Spleen (tissue), 11 donors: ENCODE measurements around the gene WDR62. TPM values are rescaled to one million over a fixed set of nuclear protein-coding genes. Genes with fewer than 3 reads are reported as not detected.
A peak's percentile ranks its signal among the peaks of the same experiment; 100 is the strongest.

ENCODE experiments used
- DNase-seq: peaks from one replicate; pipeline ENCODE4 v3.0.0-alpha.2; 2020
- H3K27ac ChIP-seq, 8 donors: fragments of 200-600 bp; sonication (generic) in 7 of 8; 1 replicate in 4 of 8; 2 replicates in 4 of 8; pipeline versions ENCODE4 v1.5.0 to v1.8.0; 2016 to 2021; ENCODE audit warnings: inconsistent platforms in 4 of 8, mild to moderate bottlenecking in 4 of 8, moderate library complexity in 1 of 8
- H3K27me3 ChIP-seq, 7 donors: fragments of 200-600 bp; sonication (generic) in 6 of 7; replicated peaks in 1 of 7; 1 replicate in 4 of 7; 2 replicates in 3 of 7; pipeline versions ENCODE4 v1.5.0 to v1.8.0; 2016 to 2021; ENCODE audit warnings: inconsistent platforms in 3 of 7, mild to moderate bottlenecking in 1 of 7
- H3K36me3 ChIP-seq, 6 donors: fragments of 200-600 bp; sonication (generic) in 5 of 6; 1 replicate in 4 of 6; 2 replicates in 2 of 6; pipeline versions ENCODE4 v1.5.0 to v1.8.0; 2016 to 2021; ENCODE audit warnings: inconsistent platforms in 2 of 6
- H3K4me1 ChIP-seq, 6 donors: fragments of 200-600 bp; sonication (generic) in 5 of 6; 1 replicate in 3 of 6; 2 replicates in 3 of 6; pipeline versions ENCODE4 v1.5.0 to v1.8.0; 2016 to 2021; ENCODE audit warnings: inconsistent platforms in 3 of 6
- H3K4me3 ChIP-seq, 8 donors: fragments of 200-600 bp; sonication (generic) in 7 of 8; 1 replicate in 4 of 8; 2 replicates in 4 of 8; pipeline versions ENCODE4 v1.5.0 to v1.8.0; 2016 to 2021; ENCODE audit warnings: inconsistent platforms in 4 of 8, mild to moderate bottlenecking in 4 of 8, moderate library complexity in 2 of 8
- H3K9me3 ChIP-seq, 8 donors: fragments of 200-600 bp; sonication (generic) in 7 of 8; 1 replicate in 4 of 8; 2 replicates in 4 of 8; pipeline versions ENCODE4 v1.5.0 to v1.8.0; 2016 to 2021; ENCODE audit warnings: inconsistent platforms in 4 of 8
- CTCF ChIP-seq, 11 experiments: fragments of 200-600 bp in 7 of 11; fragments of 450-650 bp in 4 of 11; sonication (generic) in 4 of 11; IDR thresholded peaks in 8 of 11; conservative IDR thresholded peaks in 3 of 11; 1 replicate in 7 of 11; 2 replicates in 4 of 11; pipeline versions ENCODE4 v1.4.0 to v1.8.0; 2016 to 2021; ENCODE audit warnings: antibody characterized with exemption in 11 of 11, inconsistent platforms in 4 of 11, mild to moderate bottlenecking in 1 of 11
- POLR2A ChIP-seq, 3 donors: fragments of 450-650 bp; IDR thresholded peaks; one replicate each; pipeline ENCODE4 v1.5.1; 2017; ENCODE audit warnings: antibody characterized with exemption in 3 of 3, mild to moderate bottlenecking in 1 of 3
- POLR2AphosphoS5 ChIP-seq, 3 donors: sonication (generic); formaldehyde crosslinking; IDR thresholded peaks; one replicate each; pipeline ENCODE4 v1.5.1; 2017; ENCODE audit warnings: antibody characterized with exemption in 3 of 3
- WGBS, 5 donors: extraction: QIAGEN DNeasy Blood & Tissue Kit in 3 of 5; methylation state at CpG; one replicate each; pipeline versions ENCODE4 v1.1.5 to v1.1.7; 2013 to 2018; 5-methylcytosine and 5-hydroxymethylcytosine counted together
- intact Hi-C: fragments of 100-400 bp; cut with DNase I; formaldehyde crosslinking; loops from one replicate; pipeline ENCODE4 v1.15.0; 2023; ENCODE audit warnings: low total_unique reads
- polyA plus RNA-seq, 3 donors: library from polyadenylated mRNA; stranded (reverse); fragments of 200-250 nt; gene quantifications; one replicate each; pipeline ENCODE4 v1.2.1, GENCODE V29; 2013
- total RNA-seq, 7 donors: library from RNA; depleted of rRNA in 3 of 7; stranded (reverse); fragments of >200 nt in 3 of 7; fragmentation: NEBNext Ultra II Directional in 4 of 7; extraction: Animal tissue kit (Norgen Biotek cat#: 25700) in 4 of 7; gene quantifications; one replicate each; pipeline versions ENCODE4 v1.1.0 to v1.2.1, GENCODE V29; 2016 to 2021
- donor health status: healthy with polysubstance abuse.
- donor health status: DM: no; HTN: no; CAD: no; lungs with moderate emphysema.
- donor health status: DM: no; HTN: no; CAD: no.
- donor health status: Bipolar disorder and iron deficiency.
- donor health status: healthy.
- donor health status: DM: no; HTN: no; CAD: no.
- donor health status: DM: yes; HTN: yes; CAD: no.

The WDR62 gene
- total and polyA plus RNA-seq, 10 donors, result 1.3 to 5.2 (median 2.2) TPM

- peak; percentile 70 to 81 (median 71) for TF ChIP-seq POLR2AphosphoS5 (IDR thresholded peaks at IDR 0.05)
- no peak for TF ChIP-seq POLR2A (IDR thresholded peaks at IDR 0.05)
- intact Hi-C loops, result no loop called here
- H3K9me3 ChIP-seq, result no peaks in the 10 kb centered on the region
- H3K4me1 ChIP-seq, result peaks cover 10 to 49% (median 28%) of the 10 kb centered on the region in 6 donors
- WGBS, 5 donors, result 21 to 61% (median 28%) methylated on average over 15 to 41 of the region's 42 CpGs
- H3K36me3 ChIP-seq, result peaks cover 0 to 48% (median 40%) of the 10 kb centered on the region in 6 donors
- no peaks in the 10 kb centered on the region for H3K27me3 ChIP-seq
- peak overlapping the region; percentile 61 to 98 (median 96) for H3K27ac ChIP-seq
- peak; percentile 95 for DNase-seq
- peak overlapping the region; percentile 62 to 90 (median 83) for H3K4me3 ChIP-seq
These were observed 86.6 kb downstream of the WDR62 start for GRCh38 chr19:36141039-36141927.

- peak overlapping the region in 1 of 8 donors; percentile 82 for H3K4me3 ChIP-seq
- peaks cover 0 to 55% (median 48%) of the 10 kb centered on the region in 6 donors for H3K36me3 ChIP-seq
- WGBS, 5 donors, result 88 to 93% (median 92%) methylated on average over 14 of the region's 14 CpGs
These were observed 87.3 kb downstream of the WDR62 start for GRCh38 chr19:36142046-36142445.

DNA sequence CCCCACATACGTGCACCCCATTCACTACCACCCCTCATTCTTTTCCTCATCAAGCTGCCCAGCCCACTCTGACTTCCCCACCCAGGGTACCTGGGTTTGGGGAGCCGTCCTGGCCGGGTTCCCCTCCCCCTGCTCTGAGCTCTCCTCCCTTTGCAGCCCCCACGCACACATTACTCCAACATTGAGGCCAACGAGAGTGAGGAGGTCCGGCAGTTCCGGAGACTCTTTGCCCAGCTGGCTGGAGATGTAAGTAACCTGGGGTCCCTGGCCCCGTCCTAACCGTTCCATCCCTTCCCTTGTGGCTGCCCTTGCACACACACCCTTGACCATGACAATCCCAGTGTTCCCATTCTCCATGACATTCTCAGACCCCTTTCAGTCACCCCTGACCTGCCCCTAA is 87.8 kb downstream of the WDR62 start:
- intact Hi-C loops, result no loop called here
- H3K36me3 ChIP-seq, result peaks cover 0 to 60% (median 53%) of the 10 kb centered on the region in 6 donors

More at GRCh38 chr19:36142046-36142445, 87.3 kb downstream of the WDR62 start:
- DNase-seq, result no peak
- TF ChIP-seq POLR2AphosphoS5 (IDR thresholded peaks at IDR 0.05) (no peak), CTCF (IDR thresholded peaks at IDR 0.05 in 8 of 11, conservative IDR thresholded peaks at IDR 0.05 in 3 of 11) (no peak), POLR2A (IDR thresholded peaks at IDR 0.05) (no peak)
- no peaks in the 10 kb centered on the region for H3K9me3 ChIP-seq
- peak overlapping the region in 4 of 8 donors; percentile 20 to 98 (median 96) for H3K27ac ChIP-seq
- no peaks in the 10 kb centered on the region for H3K27me3 ChIP-seq
- intact Hi-C loops, result no loop called here
- peaks cover 10 to 42% (median 21%) of the 10 kb centered on the region in 6 donors for H3K4me1 ChIP-seq

GRCh38 chr19:36144624-36145023 is 89.9 kb downstream of the WDR62 start:
- Histone ChIP-seq H3K27ac (no peak overlapping the region), H3K4me3 (no peak overlapping the region), H3K9me3 (no peaks in the 10 kb centered on the region), H3K27me3 (no peaks in the 10 kb centered on the region), H3K4me1 (peaks cover 7 to 21% (median 12%) of the 10 kb centered on the region in 6 donors), H3K36me3 (peaks cover 0 to 81% (median 74%) of the 10 kb centered on the region in 6 donors)
- TF ChIP-seq POLR2AphosphoS5 (IDR thresholded peaks at IDR 0.05) (no peak), POLR2A (IDR thresholded peaks at IDR 0.05) (no peak), CTCF (IDR thresholded peaks at IDR 0.05 in 8 of 11, conservative IDR thresholded peaks at IDR 0.05 in 3 of 11) (no peak)
- WGBS, 5 donors, result 95 to 98% (median 97%) methylated on average over 6 of the region's 6 CpGs
- intact Hi-C loops, result no loop called here
- no peak for DNase-seq

More for the DNA sequence above, 87.8 kb downstream of the WDR62 start:
- DNase-seq, result no peak
- Histone ChIP-seq H3K27ac (no peak overlapping the region), H3K9me3 (no peaks in the 10 kb centered on the region), H3K4me1 (peaks cover 10 to 37% (median 18%) of the 10 kb centered on the region in 6 donors), H3K4me3 (no peak overlapping the region), H3K27me3 (no peaks in the 10 kb centered on the region)
- TF ChIP-seq POLR2A (IDR thresholded peaks at IDR 0.05) (no peak), POLR2AphosphoS5 (IDR thresholded peaks at IDR 0.05) (peak in 1 of 3 donors; percentile 10)
- 84 to 93% (median 88%) methylated on average over 9 of the region's 9 CpGs for WGBS, 5 donors
